Activated CD4-positive, alpha-beta T cell treated with anti-CD3 and anti-CD28 coated beads for 36 hours (primary cell): ENCODE measurements around the gene APOBEC2. TPM values are rescaled to one million over a fixed set of nuclear protein-coding genes. Genes with fewer than 3 reads are reported as not detected.

Experiments used
- ATAC-seq: fragments of 200-7000 bp; cut with Tn5 transposase; one replicate; pipeline ENCODE4 v1.10.0; 2021; ENCODE audit warnings: mild to moderate bottlenecking, moderate library complexity
- CTCF ChIA-PET: fragments of 350-600 bp; sonication (Branson Sonifier 250); formaldehyde crosslinking; loops from one replicate; lab custom pipeline; 2021; ENCODE audit warnings: antibody characterized with exemption; lab: Charles Lee
- POLR2A ChIA-PET: fragments of 350-600 bp; sonication (Branson Sonifier 250); formaldehyde crosslinking; loops from one replicate; lab custom pipeline; 2021; ENCODE audit warnings: antibody characterized with exemption, inconsistent platforms; lab: Charles Lee
- DNase-seq: peaks from one replicate; pipeline ENCODE4 v3.0.0-alpha.2; 2020
- H3K27ac Mint-ChIP-seq: one replicate; pipeline ENCODE4 v1.8.0; 2021; ENCODE audit warnings: mixed read lengths
- H3K27me3 Mint-ChIP-seq: one replicate; pipeline ENCODE4 v1.8.0; 2021; ENCODE audit warnings: mixed read lengths
- H3K36me3 Mint-ChIP-seq: one replicate; pipeline ENCODE4 v1.8.0; 2021; ENCODE audit warnings: low read depth, mixed read lengths
- H3K4me1 Mint-ChIP-seq: one replicate; pipeline ENCODE4 v1.8.0; 2021; ENCODE audit warnings: mixed read lengths
- H3K4me3 Mint-ChIP-seq: one replicate; pipeline ENCODE4 v1.8.0; 2021; ENCODE audit warnings: mild to moderate bottlenecking, moderate library complexity, mixed read lengths
- H3K9me3 Mint-ChIP-seq: one replicate; pipeline ENCODE4 v1.8.0; 2021; ENCODE audit warnings: low read depth, mixed read lengths
- intact Hi-C, 2 experiments: fragments of 100-400 bp; cut with DNase I in 1 of 2; cut with micrococcal nuclease in 1 of 2; formaldehyde crosslinking; loops; one replicate each; pipeline versions ENCODE4 v1.14.2 to v1.15.1; 2022 to 2024; cut with DNase I, micrococcal nuclease
- total RNA-seq, 2 experiments: library from RNA; stranded (reverse); gene quantifications; one replicate each; pipeline ENCODE4 v1.2.3, GENCODE V29; 2021

Gene APOBEC2
- total RNA-seq, 2 experiments from 2014 or later, result not detected

GRCh38 chr6:41022294-41022693 is 30.7 kb upstream of the APOBEC2 start:
- ChIA-PET POLR2A (no interaction called here), CTCF (interaction anchor here (0.6 kb wide), 1 partner anchor 679 kb away, joined by 3 read pairs; no protein-coding TSS in a partner anchor)
- no peaks in the 10 kb centered on the region for H3K36me3 Mint-ChIP-seq
- H3K4me3 Mint-ChIP-seq, result no peak overlapping the region
- H3K4me1 Mint-ChIP-seq, result peaks cover 3% of the 10 kb centered on the region
- H3K9me3 Mint-ChIP-seq, result no peaks in the 10 kb centered on the region
- ATAC-seq (no peak), DNase-seq (no peak)
- no peaks in the 10 kb centered on the region for H3K27me3 Mint-ChIP-seq
- intact Hi-C loops, result no loop called here
- H3K27ac Mint-ChIP-seq, result no peak overlapping the region

- Mint-ChIP-seq H3K9me3 (no peaks in the 10 kb centered on the region), H3K27me3 (no peaks in the 10 kb centered on the region), H3K4me1 (peaks cover 9% of the 10 kb centered on the region), H3K27ac (no peak overlapping the region), H3K4me3 (no peak overlapping the region), H3K36me3 (no peaks in the 10 kb centered on the region)
- intact Hi-C loops, result no loop called here
- DNase-seq, result no peak
- ChIA-PET POLR2A (no interaction called here), CTCF (no interaction called here)
- no peak for ATAC-seq
Measured at GRCh38 chr6:41023114-41023513, 29.9 kb upstream of the APOBEC2 start.

- Mint-ChIP-seq H3K27me3 (no peaks in the 10 kb centered on the region), H3K27ac (no peak overlapping the region), H3K4me1 (peaks cover 17% of the 10 kb centered on the region), H3K4me3 (no peak overlapping the region), H3K36me3 (no peaks in the 10 kb centered on the region), H3K9me3 (no peaks in the 10 kb centered on the region)
- DNase-seq (no peak), ATAC-seq (no peak)
- ChIA-PET POLR2A (no interaction called here), CTCF (interaction anchor here (1.4 to 1.9 kb wide), 2 partner anchors 8 to 15 kb away, joined by 3 to 4 read pairs; no protein-coding TSS in a partner anchor)
- intact Hi-C loops, result loop anchor here in 1 of 2 experiments (5.0 kb wide), 2 partner anchors 114 to 291 kb away; no protein-coding TSS in a partner anchor
Measured at GRCh38 chr6:41025966-41026530, 27.0 kb upstream of the APOBEC2 start.

- Mint-ChIP-seq H3K27ac (peak overlapping the region; percentile 73), H3K36me3 (no peaks in the 10 kb centered on the region), H3K4me3 (peak overlapping the region; percentile 73), H3K27me3 (no peaks in the 10 kb centered on the region), H3K4me1 (peaks cover 17% of the 10 kb centered on the region), H3K9me3 (no peaks in the 10 kb centered on the region)
- intact Hi-C loops, result loop anchor here (1.0 to 5.0 kb wide), 3 partner anchors 21 to 290 kb away; no protein-coding TSS in a partner anchor
- DNase-seq (no peak), ATAC-seq (no peak)
- ChIA-PET CTCF (interaction anchor here (0.6 to 3.4 kb wide), 19 partner anchors 8 to 1152 kb away, joined by 3 to 27 read pairs (median 5); partner anchors contain the start of gene TSPO2), POLR2A (interaction anchor here (1.2 kb wide), 1 partner anchor 32 kb away, joined by 3 read pairs; no protein-coding TSS in a partner anchor)
Measured at GRCh38 chr6:41027241-41027640, 25.8 kb upstream of the APOBEC2 start.

- H3K4me3 Mint-ChIP-seq, result peak overlapping the region; percentile 73
- POLR2A ChIA-PET, result interaction anchor here (0.6 to 1.2 kb wide), 4 partner anchors 8 to 45 kb away, joined by 3 to 5 read pairs (median 4); partner anchors contain the start of genes NFYA and OARD1
- ATAC-seq (peak; percentile 88), DNase-seq (peak; percentile 89)
- H3K27me3 Mint-ChIP-seq, result no peaks in the 10 kb centered on the region
- H3K4me1 Mint-ChIP-seq, result peaks cover 17% of the 10 kb centered on the region
- CTCF ChIA-PET, result interaction anchor here (0.6 to 3.4 kb wide), 25 partner anchors 8 to 1191 kb away, joined by 3 to 27 read pairs (median 5); partner anchors contain the start of gene TSPO2
- intact Hi-C loops, result loop anchor here (1.0 to 5.0 kb wide), 5 partner anchors 22 to 700 kb away; no protein-coding TSS in a partner anchor
- H3K27ac Mint-ChIP-seq, result peak overlapping the region; percentile 77
- H3K36me3 Mint-ChIP-seq, result no peaks in the 10 kb centered on the region
- no peaks in the 10 kb centered on the region for H3K9me3 Mint-ChIP-seq
Measured at GRCh38 chr6:41027799-41028560, 25.0 kb upstream of the APOBEC2 start.

GRCh38 chr6:41028561-41029412 is 24.2 kb upstream of the APOBEC2 start:
- H3K27me3 Mint-ChIP-seq, result no peaks in the 10 kb centered on the region
- H3K36me3 Mint-ChIP-seq, result no peaks in the 10 kb centered on the region
- peak overlapping the region; percentile 73 for H3K4me3 Mint-ChIP-seq
- ChIA-PET CTCF (interaction anchor here (0.6 to 3.4 kb wide), 20 partner anchors 7 to 1681 kb away, joined by 3 to 27 read pairs (median 6); partner anchors contain the start of gene TSPO2), POLR2A (interaction anchor here (0.6 to 1.2 kb wide), 4 partner anchors 9 to 471 kb away, joined by 3 to 5 read pairs (median 4); partner anchors contain the start of genes NFYA and OARD1)
- intact Hi-C loops, result loop anchor here in 1 of 2 experiments (1.0 to 5.0 kb wide), 5 partner anchors 22 to 700 kb away; no protein-coding TSS in a partner anchor
- H3K9me3 Mint-ChIP-seq, result no peaks in the 10 kb centered on the region
- ATAC-seq, result peak; percentile 48
- no peak for DNase-seq
- peaks cover 17% of the 10 kb centered on the region for H3K4me1 Mint-ChIP-seq
- H3K27ac Mint-ChIP-seq, result peak overlapping the region; percentile 82

GRCh38 chr6:41032830-41033229 is 20.2 kb upstream of the APOBEC2 start:
- no peak overlapping the region for H3K27ac Mint-ChIP-seq
- intact Hi-C loops, result no loop called here
- ATAC-seq, result no peak

GRCh38 chr6:41033776-41034175 is 19.2 kb upstream of the APOBEC2 start:
- ChIA-PET POLR2A (no interaction called here), CTCF (interaction anchor here (0.6 to 0.7 kb wide), 2 partner anchors 145 to 1442 kb away, joined by 3 to 5 read pairs; no protein-coding TSS in a partner anchor)
- Mint-ChIP-seq H3K4me1 (peaks cover 6% of the 10 kb centered on the region), H3K27ac (no peak overlapping the region), H3K36me3 (no peaks in the 10 kb centered on the region), H3K4me3 (no peak overlapping the region), H3K27me3 (no peaks in the 10 kb centered on the region), H3K9me3 (no peaks in the 10 kb centered on the region)
- intact Hi-C loops, result no loop called here
- no peak for DNase-seq
- ATAC-seq, result no peak

More at GRCh38 chr6:41032830-41033229, 20.2 kb upstream of the APOBEC2 start:
- no peak for DNase-seq
- ChIA-PET POLR2A (interaction anchor here (0.7 kb wide), 1 partner anchor 16 kb away, joined by 3 read pairs; no protein-coding TSS in a partner anchor), CTCF (interaction anchor here (0.7 kb wide), 1 partner anchor 11 kb away, joined by 3 read pairs; no protein-coding TSS in a partner anchor)
- Mint-ChIP-seq H3K4me3 (no peak overlapping the region), H3K27me3 (no peaks in the 10 kb centered on the region), H3K4me1 (peaks cover 9% of the 10 kb centered on the region), H3K9me3 (no peaks in the 10 kb centered on the region), H3K36me3 (no peaks in the 10 kb centered on the region)

- H3K4me1 Mint-ChIP-seq, result peaks cover 8% of the 10 kb centered on the region
- H3K4me3 Mint-ChIP-seq, result no peak overlapping the region
- ATAC-seq (no peak), DNase-seq (no peak)
- no peak overlapping the region for H3K27ac Mint-ChIP-seq
- no peaks in the 10 kb centered on the region for H3K9me3 Mint-ChIP-seq
- H3K27me3 Mint-ChIP-seq, result no peaks in the 10 kb centered on the region
- no peaks in the 10 kb centered on the region for H3K36me3 Mint-ChIP-seq
- ChIA-PET POLR2A (no interaction called here), CTCF (interaction anchor here (1.1 to 1.7 kb wide), 3 partner anchors 9 to 35 kb away, joined by 3 to 7 read pairs (median 3); no protein-coding TSS in a partner anchor)
- intact Hi-C loops, result no loop called here
Measured at GRCh38 chr6:41036186-41036585, 16.8 kb upstream of the APOBEC2 start.

GRCh38 chr6:41036601-41037000 is 16.4 kb upstream of the APOBEC2 start:
- ChIA-PET CTCF (interaction anchor here (1.1 to 1.7 kb wide), 5 partner anchors 9 to 1103 kb away, joined by 3 to 7 read pairs (median 3); no protein-coding TSS in a partner anchor), POLR2A (no interaction called here)
- Mint-ChIP-seq H3K27ac (no peak overlapping the region), H3K9me3 (no peaks in the 10 kb centered on the region), H3K4me1 (peaks cover 8% of the 10 kb centered on the region), H3K4me3 (no peak overlapping the region), H3K27me3 (no peaks in the 10 kb centered on the region), H3K36me3 (no peaks in the 10 kb centered on the region)
- DNase-seq (no peak), ATAC-seq (no peak)
- intact Hi-C loops, result no loop called here
